ENCODE measurements around the gene RAB35.

- 0 out of 2 replicates have a peak, but pooled peaks have one; percentile 19 for TF ChIP-seq CEBPB (IDR thresholded peaks at IDR 0.05; ENCODE audit: low read depth, low read length)
- TF ChIP-seq, protein P1, sequence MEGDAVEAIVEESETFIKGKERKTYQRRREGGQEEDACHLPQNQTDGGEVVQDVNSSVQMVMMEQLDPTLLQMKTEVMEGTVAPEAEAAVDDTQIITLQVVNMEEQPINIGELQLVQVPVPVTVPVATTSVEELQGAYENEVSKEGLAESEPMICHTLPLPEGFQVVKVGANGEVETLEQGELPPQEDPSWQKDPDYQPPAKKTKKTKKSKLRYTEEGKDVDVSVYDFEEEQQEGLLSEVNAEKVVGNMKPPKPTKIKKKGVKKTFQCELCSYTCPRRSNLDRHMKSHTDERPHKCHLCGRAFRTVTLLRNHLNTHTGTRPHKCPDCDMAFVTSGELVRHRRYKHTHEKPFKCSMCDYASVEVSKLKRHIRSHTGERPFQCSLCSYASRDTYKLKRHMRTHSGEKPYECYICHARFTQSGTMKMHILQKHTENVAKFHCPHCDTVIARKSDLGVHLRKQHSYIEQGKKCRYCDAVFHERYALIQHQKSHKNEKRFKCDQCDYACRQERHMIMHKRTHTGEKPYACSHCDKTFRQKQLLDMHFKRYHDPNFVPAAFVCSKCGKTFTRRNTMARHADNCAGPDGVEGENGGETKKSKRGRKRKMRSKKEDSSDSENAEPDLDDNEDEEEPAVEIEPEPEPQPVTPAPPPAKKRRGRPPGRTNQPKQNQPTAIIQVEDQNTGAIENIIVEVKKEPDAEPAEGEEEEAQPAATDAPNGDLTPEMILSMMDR (conservative IDR thresholded peaks at IDR 0.05; ENCODE audit: low read depth, low read length): no peak
- TF ChIP-seq RAD21 (IDR thresholded peaks at IDR 0.05; ENCODE audit: low read length): no peak
- TF ChIP-seq POLR2A (IDR thresholded peaks at IDR 0.05; ENCODE audit: low read depth, low read length): no peak
- no peak for TF ChIP-seq MAZ (IDR thresholded peaks at IDR 0.05; ENCODE audit: borderline replicate concordance, low read depth, low read length)
- TF ChIP-seq RCOR1 (IDR thresholded peaks at IDR 0.05; ENCODE audit: insufficient replicate concordance, low read length): no peak
- no peak for TF ChIP-seq MXI1 (IDR thresholded peaks at IDR 0.05; ENCODE audit: borderline replicate concordance, low read depth, low read length)
- no peak for TF ChIP-seq USF2 (IDR thresholded peaks at IDR 0.05; ENCODE audit: low read depth, low read length)
- TF ChIP-seq FOS (IDR thresholded peaks at IDR 0.05; ENCODE audit: low read depth, low read length): no peak
- no peak for TF ChIP-seq NFE2L2 (IDR thresholded peaks at IDR 0.05; ENCODE audit: low read depth, low read length)
- TF ChIP-seq SMC3 (IDR thresholded peaks at IDR 0.05; ENCODE audit: low read depth, low read length): no peak
- TF ChIP-seq CHD1 (IDR thresholded peaks at IDR 0.05; ENCODE audit: low read depth, low read length): no peak
Measured at GRCh38 chr12:120055231-120056000, 61.1 kb downstream of the RAB35 start.

Data from IMR-90 (cell line).